NCI-H2171 treated with DMSO at 0.1 percent for 48 hours (cell line): ENCODE results near the gene PRXL2A.
"Not testable (repeated sequence)": the region's sequence is repeated elsewhere in the genome, so short reads cannot be mapped to it uniquely, and the experiment has no call there.

ENCODE experiments used
- DNase-seq: peaks from one replicate; lab custom pipeline; 2025; lab: John Stamatoyannopoulos, UW

The PRXL2A gene, protein sequence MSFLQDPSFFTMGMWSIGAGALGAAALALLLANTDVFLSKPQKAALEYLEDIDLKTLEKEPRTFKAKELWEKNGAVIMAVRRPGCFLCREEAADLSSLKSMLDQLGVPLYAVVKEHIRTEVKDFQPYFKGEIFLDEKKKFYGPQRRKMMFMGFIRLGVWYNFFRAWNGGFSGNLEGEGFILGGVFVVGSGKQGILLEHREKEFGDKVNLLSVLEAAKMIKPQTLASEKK

DNA sequence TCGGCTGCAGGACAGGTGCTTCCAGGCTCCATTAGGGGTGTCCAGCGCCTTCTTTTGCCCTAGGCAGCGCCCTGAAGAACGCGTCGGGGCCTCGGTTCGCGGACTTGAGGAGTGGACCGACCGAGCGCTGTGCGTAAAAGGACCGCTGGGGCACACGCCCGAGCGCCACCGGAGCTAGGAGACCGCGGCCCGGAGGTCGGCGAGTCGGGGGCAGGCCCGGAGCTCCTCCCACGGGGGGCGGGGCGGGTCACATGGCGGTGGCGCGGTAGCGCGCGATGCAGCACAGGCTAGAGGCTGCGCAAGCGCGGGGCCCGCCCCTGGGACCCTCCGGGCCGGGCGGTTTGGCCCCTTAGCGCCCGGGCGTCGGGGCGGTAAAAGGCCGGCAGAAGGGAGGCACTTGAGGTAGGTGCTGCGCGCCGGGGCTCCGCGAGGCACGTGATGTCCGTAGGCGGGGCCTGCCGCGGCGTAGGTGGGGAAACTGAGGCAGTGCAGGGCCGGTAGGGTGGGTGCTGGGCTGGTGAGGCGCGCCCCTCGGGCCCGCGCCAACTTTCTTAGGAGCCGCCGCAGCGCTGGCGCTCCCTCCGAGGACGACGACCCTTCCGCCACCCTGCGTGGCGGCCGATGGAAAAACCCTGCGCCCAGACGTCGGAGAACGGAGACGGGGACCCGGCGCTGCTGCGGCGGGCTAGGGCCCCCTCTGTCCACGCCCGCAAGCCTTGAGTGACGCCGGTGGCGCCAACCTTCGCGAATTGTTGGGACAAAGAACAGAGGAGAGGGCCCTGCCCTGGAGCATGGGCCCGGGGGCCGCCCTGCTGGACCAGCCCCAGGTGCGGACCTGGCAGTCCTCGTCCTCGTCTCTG is at the start of gene PRXL2A:
PRXL2A (plus strand) TSS at position 310 of the 860 bp plus-strand sequence. CDS start 11,917 bp downstream, outside the sequence.
- peak; percentile 73 for DNase-seq

DNA sequence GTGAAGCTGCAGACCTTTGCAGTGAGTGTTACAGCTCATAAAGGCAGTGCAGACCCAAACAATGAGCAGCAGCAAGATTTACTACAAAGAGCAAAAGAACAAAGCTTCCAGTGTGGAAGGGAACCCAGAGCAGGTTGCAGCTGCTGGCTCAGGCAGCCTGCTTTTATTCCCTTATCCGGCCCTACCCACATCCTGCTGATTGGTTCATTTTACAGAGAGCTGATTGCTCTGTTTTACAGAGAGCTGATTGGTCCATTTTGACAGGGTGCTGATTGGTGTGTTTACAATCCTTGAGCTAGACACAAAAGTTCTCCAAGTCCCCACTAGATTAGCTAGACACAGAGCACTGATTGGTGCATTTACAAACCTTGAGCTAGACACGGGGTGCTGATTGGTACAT is 49.4 kb upstream of the PRXL2A start:
- DNase-seq, result not testable (repeated sequence)

DNA sequence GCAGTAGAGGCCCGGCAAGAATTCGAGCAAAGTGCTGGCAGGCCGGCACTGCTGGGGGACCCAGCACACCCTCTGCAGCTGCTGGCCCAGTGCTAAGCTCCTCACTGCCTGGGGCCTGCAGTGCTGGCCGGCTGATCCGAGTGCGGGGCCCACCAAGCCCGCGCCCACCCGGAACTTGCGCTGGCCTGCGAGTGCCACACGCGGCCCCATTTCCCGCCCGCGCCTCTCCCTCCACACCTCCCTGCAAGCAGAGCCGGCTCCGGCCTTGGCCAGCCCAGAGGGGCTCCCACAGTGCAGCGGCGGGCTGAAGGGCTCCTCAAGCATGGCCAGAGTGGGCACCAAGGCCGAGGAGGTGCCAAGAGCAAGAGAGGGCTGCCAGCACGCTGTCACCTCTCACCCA is 48.7 kb upstream of the PRXL2A start:
- no peak for DNase-seq

DNA sequence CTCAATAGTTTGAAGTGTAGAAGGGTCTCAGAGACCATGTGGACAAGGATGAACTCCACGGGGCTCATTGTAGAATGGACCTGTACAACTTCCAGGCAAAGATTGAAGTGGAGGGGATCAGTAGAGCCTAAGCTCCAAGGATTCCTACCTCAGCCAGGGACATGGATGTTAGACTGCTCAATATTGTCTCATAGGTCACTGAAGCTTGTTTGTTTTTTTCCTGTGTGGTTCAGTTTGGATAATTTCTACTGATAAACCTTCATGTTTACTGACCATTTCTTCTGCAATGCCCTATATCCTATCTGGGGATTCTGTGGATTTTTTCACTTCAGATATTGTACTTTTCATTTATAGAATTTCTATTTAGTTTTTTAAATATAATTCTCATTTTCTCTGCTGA is 42.8 kb upstream of the PRXL2A start:
- DNase-seq, result no peak

DNA sequence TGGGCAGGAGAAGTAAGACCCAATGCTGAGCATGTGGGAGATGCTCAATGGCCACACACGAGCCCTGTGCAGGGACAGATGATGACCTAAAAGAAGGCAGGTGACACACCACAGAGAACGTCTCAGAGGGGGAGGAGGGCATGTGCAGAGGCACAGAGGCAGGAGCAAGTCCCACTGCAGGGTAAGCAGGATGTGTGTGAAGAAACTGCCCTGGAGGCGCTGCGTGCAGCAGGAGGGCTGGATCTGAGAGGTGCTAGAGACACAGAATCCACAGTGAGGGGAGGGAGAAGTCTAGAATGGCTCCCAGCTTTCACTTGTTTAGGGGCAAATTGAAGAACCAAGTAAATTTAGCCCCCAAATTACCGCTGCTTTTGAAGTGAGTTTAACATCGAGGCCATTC is 36.9 kb upstream of the PRXL2A start:
- DNase-seq, result no peak

DNA sequence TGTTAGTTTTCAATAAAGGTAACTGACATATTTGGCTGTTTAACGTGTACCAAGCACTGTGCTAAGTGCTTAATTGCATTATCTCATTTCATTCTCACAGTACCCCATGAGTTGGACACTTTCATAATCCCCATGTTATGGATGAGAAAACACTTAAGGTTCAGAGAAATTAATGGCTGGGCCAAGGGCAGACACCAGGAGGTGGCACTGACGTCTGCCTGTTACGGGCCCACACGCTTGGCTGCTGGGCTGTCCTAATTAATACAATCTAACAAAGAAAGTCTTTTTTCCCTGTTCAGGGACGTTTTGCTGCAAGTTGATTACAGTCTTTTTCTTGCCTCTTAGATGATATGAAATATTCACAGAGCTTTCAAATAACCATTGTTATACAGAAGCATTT is 35.7 kb upstream of the PRXL2A start:
- DNase-seq, result no peak

DNA sequence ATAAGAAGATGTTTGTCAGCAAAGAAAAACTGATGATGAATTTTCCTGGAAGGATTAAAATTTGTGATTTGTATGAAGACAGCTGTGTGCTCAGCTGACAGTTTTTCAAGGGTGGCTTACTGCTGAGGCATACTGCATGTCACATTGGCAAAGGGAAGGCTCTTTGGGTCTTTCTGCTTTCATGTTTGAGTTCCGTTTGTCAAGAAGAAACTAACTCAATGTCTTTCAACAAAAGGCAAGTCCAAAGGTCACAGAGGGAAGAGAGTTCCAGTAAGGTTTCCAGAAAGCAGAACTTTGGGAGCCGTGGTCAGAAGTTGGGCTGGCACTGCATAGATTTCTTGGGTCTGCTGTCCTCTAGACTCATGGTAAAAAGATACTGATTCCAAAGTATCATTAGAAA is 34.8 kb upstream of the PRXL2A start:
- no peak for DNase-seq

DNA sequence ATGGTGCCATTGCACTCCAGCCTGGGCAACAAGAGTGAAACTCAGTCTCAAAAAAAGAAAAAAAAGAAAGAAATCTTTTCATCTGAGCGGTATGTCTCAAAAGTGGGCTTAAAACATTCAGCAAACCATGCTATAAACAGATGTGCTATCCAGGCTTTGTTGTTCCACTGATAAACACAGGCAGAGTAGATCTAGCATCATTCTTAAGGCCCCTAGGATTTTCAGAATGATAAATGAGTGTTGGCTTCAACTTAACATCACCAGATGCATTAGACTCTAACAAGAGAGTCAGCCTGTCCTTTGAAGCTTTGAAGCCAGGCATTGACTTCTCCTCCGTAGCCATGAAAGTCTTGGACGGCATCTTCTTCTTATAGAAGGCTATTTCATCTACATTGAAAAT is 28.6 kb upstream of the PRXL2A start:
- no peak for DNase-seq

DNA sequence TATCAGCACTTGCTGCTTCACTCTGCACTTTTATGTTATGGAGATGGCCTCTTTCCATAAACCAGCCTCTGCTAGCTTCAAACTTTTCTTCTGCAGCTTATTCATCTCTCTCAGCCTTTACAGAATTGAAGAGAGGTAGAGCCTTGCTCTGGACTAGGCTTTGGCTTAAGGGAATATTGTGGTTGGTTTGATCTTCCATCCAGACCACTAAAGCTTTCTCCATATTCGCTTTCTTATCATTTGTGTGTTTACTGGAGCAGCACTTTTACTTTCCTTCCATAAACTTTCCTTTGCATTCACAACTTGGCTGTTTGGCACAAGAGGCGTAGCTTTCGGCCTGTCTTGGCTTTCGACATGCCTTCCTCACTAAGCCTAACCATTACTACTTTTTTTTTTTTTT is 28.2 kb upstream of the PRXL2A start:
- DNase-seq, result no peak

DNA sequence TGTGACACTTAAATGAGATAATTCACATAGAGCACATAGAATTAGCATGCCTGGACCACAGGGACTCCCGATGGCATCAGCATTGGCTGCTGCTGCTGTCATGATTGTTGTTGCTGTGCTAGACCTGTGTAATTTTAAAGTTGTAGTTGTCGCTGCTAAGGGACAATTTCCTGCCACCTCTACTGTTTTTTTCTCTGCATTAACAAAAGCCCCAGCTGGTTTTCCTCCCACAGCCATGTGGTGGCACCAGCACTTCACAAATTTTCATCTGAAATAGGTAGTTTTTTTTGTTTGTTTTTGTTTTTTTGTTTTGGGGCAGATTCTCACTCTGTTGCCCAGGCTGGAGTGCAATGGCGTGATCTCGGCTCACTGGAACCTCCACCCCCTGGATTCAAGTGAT is 25.4 kb upstream of the PRXL2A start:
- DNase-seq, result peak; percentile 60

DNA sequence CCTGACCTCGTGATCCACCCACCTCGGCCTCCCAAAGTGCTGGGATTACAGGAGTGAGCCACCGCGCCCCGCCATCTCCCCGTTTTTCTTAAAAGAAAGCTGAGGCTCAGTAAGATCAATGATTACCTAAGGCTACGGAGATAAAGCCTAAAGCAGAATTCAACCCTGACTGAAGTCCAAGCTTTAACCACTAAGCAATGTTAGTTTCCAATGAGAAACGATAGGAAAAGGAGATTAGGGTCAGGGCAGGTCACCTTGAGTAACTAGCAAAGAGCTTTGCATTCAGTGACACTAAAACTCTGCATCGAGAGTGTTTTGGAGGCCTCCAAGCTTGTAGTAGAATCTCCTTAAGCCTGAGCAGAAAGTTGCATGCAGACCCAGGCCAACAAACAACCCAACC is 17.6 kb upstream of the PRXL2A start:
- DNase-seq, result no peak

DNA sequence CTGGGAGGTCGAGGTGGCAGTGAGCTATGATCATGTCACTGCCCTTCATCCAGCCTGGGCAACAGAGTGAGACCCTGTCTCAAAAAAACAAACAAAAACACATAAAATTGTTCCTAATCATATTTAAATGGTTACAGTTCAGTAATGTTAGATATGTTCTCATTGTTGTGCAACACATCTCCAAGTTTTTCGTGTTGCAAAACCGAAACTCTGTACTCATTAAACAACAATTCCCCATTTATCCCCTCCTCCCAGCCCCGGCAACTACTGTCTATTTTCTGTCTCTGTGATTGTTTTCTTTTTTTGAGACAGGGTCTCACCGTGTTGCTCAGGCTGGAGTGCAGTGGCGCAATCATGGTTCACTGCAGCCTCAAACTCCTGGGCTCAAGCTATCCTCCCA is 16.1 kb upstream of the PRXL2A start:
- no peak for DNase-seq

DNA sequence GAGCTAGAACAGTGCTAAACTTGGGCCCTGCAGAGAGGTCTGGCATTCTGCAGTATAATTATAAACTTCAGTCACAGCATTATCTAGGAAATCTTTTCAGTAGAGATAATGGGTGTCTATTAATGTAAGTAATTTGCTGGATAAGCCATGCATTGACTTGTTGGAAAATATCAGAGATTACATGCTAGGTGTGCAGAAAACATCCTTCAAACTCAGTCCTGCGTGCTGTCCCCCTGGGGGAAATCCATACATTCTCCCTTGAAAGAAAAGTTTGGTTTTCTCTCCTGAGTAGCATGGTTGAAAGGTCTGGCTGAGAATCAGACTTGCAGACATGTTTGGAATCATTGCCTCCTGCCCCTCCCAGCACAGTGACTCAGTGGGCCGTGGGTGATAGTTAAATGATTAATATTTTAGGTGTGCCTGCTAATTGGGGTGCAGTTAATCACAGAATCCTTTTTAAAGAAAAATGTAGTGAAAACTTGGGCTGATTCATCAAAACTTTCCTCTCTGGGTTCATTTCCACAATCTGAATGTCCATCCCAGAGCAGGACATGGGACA is 13.9 kb upstream of the PRXL2A start:
- no peak for DNase-seq

DNA sequence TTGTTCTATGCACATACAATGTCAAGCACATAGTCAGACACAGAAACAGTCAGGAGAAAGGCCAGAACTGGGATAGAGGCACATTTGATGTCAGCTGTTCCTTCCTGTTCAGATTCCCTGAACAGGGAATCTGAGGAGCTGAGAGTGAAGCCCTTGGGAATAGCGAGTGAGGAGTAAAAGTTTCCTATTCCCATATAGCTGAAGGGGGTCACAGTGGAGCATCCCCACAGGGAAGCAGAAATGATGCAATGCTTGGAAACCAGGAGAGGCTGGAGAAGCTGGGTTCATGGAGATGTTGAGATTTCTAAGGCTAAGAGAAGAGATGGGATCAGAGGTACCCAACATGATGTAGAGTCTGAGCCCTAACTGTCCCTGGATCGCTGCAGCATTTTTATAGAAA is 11.3 kb upstream of the PRXL2A start:
- DNase-seq, result peak; percentile 50

DNA sequence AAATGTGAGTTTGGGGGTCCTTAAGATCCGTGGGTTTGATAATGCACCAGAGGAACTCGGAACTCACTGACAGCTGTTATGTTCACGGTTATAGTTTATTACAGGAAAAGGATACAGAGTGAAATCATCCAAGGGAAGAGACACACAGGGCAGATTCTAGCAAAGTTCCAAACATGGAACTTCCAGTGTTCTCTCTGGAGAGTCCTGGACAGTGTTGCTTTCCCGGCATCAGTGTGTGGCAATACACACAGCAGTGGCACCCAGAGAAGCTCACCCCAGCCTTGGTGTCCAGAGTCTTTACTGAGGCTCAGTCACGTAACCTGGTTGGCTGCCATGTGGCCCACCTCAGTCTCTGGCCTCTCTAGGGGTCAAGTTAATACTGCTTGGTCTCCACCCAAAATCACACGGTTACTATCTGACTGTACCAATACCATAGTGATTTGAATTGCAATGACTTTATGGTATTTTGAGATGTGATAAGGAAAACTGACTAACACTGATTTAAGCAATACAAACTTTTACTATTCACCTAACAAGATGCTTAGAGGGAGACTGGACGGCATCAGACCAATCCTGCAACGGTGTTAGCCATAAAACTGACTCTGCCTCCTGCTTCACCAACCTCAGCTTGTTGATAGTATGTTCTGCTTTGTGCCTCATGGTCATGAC is 8.1 kb upstream of the PRXL2A start:
- DNase-seq, result no peak

DNA sequence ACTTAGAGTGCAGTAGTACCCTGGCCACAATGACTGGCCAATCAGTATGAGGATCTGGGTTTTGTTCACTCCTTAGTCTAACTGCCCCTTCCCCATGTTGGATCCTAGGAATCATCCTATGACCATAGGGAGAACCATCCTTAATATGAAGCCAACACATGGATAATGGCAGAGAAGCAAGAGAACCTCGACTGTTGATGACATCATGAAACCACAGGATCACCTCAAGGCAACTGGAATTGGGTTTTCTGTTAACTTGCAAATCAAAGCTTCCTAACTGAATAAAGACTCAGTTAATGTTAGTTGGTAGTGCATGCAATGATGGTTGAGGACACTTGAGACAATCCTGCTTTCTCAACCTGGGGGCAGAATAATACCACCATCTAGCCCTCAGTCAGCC is 3.3 kb upstream of the PRXL2A start:
- no peak for DNase-seq

DNA sequence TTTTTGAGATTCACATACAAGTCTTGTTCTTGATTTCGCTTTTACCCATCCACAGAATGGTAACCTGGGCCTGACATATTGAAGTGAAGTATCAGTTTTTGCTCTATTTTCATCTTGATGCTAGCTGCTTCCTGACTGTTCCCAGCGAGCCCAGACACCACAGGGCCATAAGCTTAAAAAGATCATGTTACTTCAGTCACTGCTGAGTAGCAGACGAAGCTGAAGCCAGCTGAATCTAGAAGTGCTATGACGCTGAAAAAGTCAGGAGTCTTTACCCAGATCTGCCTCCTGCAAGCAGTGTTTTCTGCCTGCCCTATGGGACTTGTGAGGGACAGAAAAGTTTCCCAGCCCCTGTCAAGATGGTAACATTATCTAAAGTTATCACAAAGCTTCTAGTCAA is 2.7 kb upstream of the PRXL2A start:
- DNase-seq, result peak; percentile 86

DNA sequence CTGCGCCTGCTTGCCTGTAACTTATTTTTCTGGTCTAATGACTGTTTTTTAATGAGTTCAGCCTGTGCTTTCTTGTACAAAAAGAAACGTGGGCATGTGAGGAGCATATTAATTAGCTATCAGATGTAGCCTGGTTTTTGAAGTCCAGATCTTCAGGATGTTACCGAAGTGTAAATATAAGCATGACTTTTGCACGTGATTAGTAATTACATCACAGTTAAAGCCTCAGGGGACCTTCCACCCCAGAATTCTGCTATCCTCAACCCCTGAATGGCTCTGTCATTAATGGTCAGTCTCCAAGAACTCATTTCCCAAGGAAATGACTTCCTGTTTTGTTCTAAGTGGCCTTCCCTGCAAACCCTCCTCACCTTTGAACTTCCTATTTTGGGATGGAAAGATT is 2.1 kb upstream of the PRXL2A start:
- DNase-seq, result no peak

DNA sequence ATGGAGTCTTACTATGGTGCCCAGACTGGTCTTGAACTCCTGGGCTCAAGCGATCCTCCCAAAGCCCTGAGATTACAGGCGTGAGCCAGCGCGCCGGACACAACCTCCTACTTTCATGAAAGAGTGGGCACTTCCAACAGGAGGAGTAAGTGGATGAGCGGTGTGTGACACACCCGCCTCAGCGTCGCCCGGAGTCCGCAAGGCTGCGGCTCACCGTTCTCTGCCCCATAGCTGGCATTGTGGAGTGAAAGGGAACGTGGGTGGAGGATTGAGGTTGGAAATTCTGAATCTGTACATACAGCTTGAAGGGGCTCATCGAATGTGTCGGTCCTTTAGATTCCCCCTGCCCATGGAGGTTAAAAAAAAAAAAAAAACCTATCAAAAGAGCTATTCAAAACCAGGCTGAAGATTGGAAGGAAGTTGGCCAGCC is 524 bp upstream of the PRXL2A start:
- no peak for DNase-seq

DNA sequence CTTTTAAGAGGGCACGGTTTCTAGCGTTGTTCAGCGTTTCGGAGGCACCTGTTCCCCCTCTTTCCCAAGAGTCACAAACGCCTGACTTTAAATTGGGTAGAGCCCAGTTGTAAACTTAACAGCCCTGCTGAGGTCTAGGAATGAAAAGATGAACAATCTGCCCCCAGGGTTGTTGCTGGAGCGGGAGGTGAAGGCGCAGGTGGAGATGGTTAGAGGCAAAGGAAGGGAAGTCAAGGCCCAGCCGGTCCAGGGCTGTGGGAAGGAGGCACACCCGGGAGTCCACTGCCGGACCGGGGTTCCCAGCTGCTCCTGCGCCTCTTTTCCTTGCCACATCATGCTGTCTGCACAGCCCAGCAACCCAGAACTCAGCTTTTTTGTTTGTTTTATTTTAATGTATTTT is 770 bp downstream of the PRXL2A start:
- no peak for DNase-seq

DNA sequence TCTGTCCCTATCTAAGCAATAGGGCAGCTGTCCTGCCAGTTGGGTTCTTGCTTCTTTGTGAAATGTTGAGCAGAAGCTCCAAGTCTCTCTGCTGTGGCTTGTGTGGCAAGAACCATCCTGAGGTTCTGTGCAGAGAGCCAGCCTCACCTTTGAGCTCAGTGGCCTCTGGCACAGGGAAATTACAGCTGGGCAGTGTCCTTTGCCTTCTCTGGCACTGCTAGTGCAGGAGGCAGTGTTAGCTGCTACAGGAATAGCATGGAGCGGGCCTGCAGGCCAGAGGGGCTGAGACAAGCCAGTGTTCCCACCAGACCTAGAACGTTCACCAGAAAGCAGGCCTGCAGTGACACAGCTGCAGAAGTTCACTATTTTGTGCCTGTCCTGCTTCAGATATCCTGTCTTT is 1.8 kb downstream of the PRXL2A start:
- no peak for DNase-seq

DNA sequence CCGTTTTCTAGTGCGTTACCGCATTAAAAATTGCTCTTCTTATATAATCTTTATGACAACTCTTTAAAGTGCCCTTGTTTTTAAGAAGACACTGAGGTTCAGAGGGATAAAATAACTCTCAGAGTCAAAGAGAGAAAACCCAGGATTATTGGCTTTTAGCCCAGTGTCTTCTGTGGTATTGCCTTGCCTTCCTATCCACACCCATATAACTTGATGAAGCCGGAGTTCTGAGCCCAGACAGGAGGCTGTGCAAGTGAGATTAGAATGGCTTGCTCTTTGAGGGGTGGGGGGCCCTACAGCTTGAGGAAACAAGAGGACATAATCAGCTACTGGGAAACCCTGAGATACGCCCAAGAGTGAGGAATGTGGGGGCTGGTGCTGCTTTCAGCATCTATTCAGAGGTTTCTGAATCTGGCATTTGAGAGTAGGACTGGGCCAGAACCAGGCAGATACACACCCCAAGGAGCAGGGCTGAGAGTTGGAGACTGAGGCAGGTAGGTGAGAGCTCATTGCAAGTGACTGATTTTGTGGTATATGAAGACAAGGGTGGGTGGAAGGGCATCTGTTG is 2.3 kb downstream of the PRXL2A start:
- DNase-seq, result no peak
